Keratinocyte (primary cell): ENCODE measurements around the gene LMO7. TPM values are rescaled to one million over a fixed set of nuclear protein-coding genes. Genes with fewer than 3 reads are reported as not detected.

Experiments
- DNase-seq: peaks from one replicate; pipeline ENCODE4 v3.0.0-alpha.2; 2011; ENCODE audit warnings: low read depth, missing footprints, low spot score
- FAIRE-seq: peaks from 2 replicates; lab custom pipeline; 2011; peaks lifted over from hg19 to GRCh38; lab: Jason Lieb, UNC
- H2AFZ ChIP-seq: 2 replicates; pipeline ENCODE4 v1.6.0; 2012; ENCODE audit warnings: low read length, control low read depth, inconsistent platforms; ENCODE audit not compliant: control insufficient read depth
- H3K27ac ChIP-seq: 2 replicates; pipeline ENCODE4 v1.5.1; 2011; ENCODE audit warnings: low read length; ENCODE audit not compliant: control insufficient read depth, insufficient read depth
- H3K27me3 ChIP-seq: 3 replicates; pipeline ENCODE4 v1.6.0; 2011; ENCODE audit warnings: low read length; ENCODE audit not compliant: control insufficient read depth, insufficient read depth; ENCODE audit errors: extremely low read depth
- H3K36me3 ChIP-seq, 2 experiments: 2 replicates in 1 of 2; 3 replicates in 1 of 2; pipeline ENCODE4 v1.5.1; 2011; ENCODE audit warnings: low read length in 2 of 2, mild to moderate bottlenecking in 1 of 2; ENCODE audit not compliant: control insufficient read depth in 2 of 2, insufficient read depth in 2 of 2; ENCODE audit errors: extremely low read depth in 1 of 2
- H3K4me1 ChIP-seq: 3 replicates; pipeline ENCODE4 v1.5.1; 2011; ENCODE audit warnings: low read length; ENCODE audit not compliant: control insufficient read depth, insufficient read depth; ENCODE audit errors: extremely low read depth
- H3K4me2 ChIP-seq: 3 replicates; pipeline ENCODE4 v1.6.0; 2011; ENCODE audit warnings: low read depth, low read length; ENCODE audit not compliant: control insufficient read depth, insufficient read depth; ENCODE audit errors: extremely low read depth
- H3K4me3 ChIP-seq, 3 experiments: fragments of 200-600 bp in 1 of 3; sonication (generic) in 1 of 3; 2 replicates in 2 of 3; 3 replicates in 1 of 3; pipeline ENCODE4 v1.5.1; 2011 to 2016; ENCODE audit warnings: low read length in 3 of 3, mild to moderate bottlenecking in 3 of 3, control low read depth in 2 of 3, inconsistent platforms in 1 of 3, low read depth in 1 of 3, mixed read lengths in 1 of 3, mixed run types in 1 of 3, moderate library complexity in 1 of 3; ENCODE audit not compliant: control insufficient read depth in 2 of 3, insufficient read depth in 2 of 3; ENCODE audit errors: extremely low read depth in 1 of 3
- H3K79me2 ChIP-seq: 2 replicates; pipeline ENCODE4 v1.6.0; 2012; ENCODE audit warnings: low read length; ENCODE audit not compliant: control insufficient read depth, insufficient read depth
- H3K9ac ChIP-seq: 3 replicates; pipeline ENCODE4 v1.6.0; 2011; ENCODE audit warnings: low read length; ENCODE audit not compliant: control insufficient read depth, insufficient read depth; ENCODE audit errors: extremely low read depth
- H3K9me1 ChIP-seq: 3 replicates; pipeline ENCODE4 v1.6.0; 2011; ENCODE audit warnings: low read length; ENCODE audit not compliant: control insufficient read depth, insufficient read depth; ENCODE audit errors: extremely low read depth
- H3K9me3 ChIP-seq: 2 replicates; pipeline ENCODE4 v1.5.1; 2012; ENCODE audit warnings: low read depth, low read length; ENCODE audit not compliant: control insufficient read depth
- H4K20me1 ChIP-seq: 3 replicates; pipeline ENCODE4 v1.6.0; 2011; ENCODE audit warnings: low read length; ENCODE audit not compliant: control insufficient read depth, insufficient read depth; ENCODE audit errors: extremely low read depth
- EZH2 ChIP-seq: IDR thresholded peaks from one replicate; pipeline ENCODE4 v1.6.1; 2012; ENCODE audit warnings: inconsistent platforms, mild to moderate bottlenecking, low read length, moderate library complexity
- dilution Hi-C: fragments of 300-500 bp; cut with MboI; formaldehyde crosslinking; loops from one replicate; pipeline ENCODE4 v1.7.0; 2020; ENCODE audit warnings: low sequenced_read_pairs; ENCODE audit not compliant: extremely low pct_ligation_motif_present
- polyA plus RNA-seq, 5 experiments: library from polyadenylated mRNA; depleted of rRNA in 3 of 5; stranded (reverse) in 3 of 5; stranded (forward) in 1 of 5; unstranded in 1 of 5; fragments of >200 nt; gene quantifications; 1 replicate in 1 of 5; 2 replicates in 3 of 5; 3 replicates in 1 of 5; pipeline versions ENCODE4 v1.2.1 to v1.2.3, GENCODE V29; 2011 to 2012; ENCODE audit warnings: missing spikeins in 2 of 5, low read depth in 1 of 5, low replicate concordance in 1 of 5
- TF ChIP-seq, protein P1 (sequence below), 3 experiments: IDR thresholded peaks in 1 of 3; conservative IDR thresholded peaks in 1 of 3; optimal IDR thresholded peaks in 1 of 3; 2 replicates in 2 of 3; 3 replicates in 1 of 3; pipeline versions ENCODE3 to v1.5.1; 2011; ENCODE audit warnings: low read length in 3 of 3, mild to moderate bottlenecking in 3 of 3, moderate library complexity in 2 of 3, control low read depth in 1 of 3, inconsistent platforms in 1 of 3; ENCODE audit not compliant: insufficient read depth in 2 of 3; ENCODE audit errors: extremely low read depth in 1 of 3

Gene LMO7
- polyA plus RNA-seq, 1 donor (not counting 4 experiments of a cell fraction or from before 2014, with no cell fraction given) = 8.9 TPM

DNA sequence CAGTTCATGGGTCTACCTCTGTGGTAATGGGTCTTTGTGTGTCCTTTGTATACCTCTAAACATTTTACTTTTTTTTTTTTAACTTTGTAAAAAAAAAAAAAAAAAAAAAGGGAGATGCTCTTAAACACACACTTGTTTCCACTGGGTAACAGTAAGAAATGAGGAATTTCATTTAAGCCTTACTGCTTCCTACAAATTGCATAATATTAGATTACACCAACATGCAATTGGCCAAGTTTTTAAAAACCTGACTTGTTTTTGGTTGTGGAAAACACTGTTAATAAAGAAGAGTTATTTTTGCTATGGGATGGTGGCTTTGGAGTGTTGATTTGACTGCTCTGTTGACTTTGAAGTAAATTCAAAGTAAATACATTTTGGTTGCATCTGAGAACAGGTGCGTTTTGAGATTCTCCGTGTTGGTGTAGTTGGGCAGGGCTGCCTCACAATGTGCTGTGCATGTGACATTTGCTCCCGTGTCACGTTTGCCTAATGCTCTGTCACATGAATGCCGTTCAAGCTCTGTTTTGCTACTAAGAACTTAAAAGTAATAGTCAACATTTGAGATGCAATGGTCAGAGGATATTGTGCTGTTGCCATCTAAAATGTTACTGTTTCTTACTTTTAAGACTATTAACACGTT, 202.4 kb downstream of the LMO7 start:
- H3K9me1 ChIP-seq = no peaks in the 10 kb centered on the region
- H3K27ac ChIP-seq = no peak overlapping the region
- no peaks in the 10 kb centered on the region for H3K9me3 ChIP-seq
- peaks cover 0 to 6% of the 10 kb centered on the region in 2 experiments for H3K36me3 ChIP-seq
- no peak overlapping the region for H3K9ac ChIP-seq
- no peak overlapping the region for H3K4me3 ChIP-seq
- H4K20me1 ChIP-seq = no peaks in the 10 kb centered on the region
- no peaks in the 10 kb centered on the region for H3K27me3 ChIP-seq
- H3K4me1 ChIP-seq = no peaks in the 10 kb centered on the region
- dilution Hi-C loops = no loop called here
- DNase-seq (no peak), FAIRE-seq (no peak)
- H3K79me2 ChIP-seq = no peaks in the 10 kb centered on the region
- no peak for TF ChIP-seq EZH2
- H3K4me2 ChIP-seq = no peak overlapping the region
- no peak overlapping the region for H2AFZ ChIP-seq

DNA sequence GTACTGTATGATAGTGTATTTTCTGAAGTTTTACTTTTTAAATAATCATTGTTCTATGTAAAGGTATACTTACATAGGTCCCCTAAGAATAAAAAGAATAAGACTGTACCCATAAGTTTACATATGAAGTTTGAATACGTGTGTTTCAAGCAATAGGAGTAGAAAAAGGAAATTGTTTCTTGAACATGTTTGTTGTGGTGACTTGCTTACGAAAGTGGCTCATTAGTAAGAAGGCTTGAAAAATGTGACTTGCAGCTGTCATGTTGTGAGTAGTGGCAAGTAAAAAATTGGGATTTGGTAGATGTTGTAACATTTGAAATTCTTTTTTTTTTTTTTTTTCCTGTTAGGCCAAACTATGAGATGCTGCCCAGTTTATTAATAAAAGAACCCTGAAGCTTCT, 203.3 kb downstream of the LMO7 start:
- Histone ChIP-seq H3K79me2 (no peaks in the 10 kb centered on the region), H2AFZ (no peak overlapping the region), H3K4me1 (no peaks in the 10 kb centered on the region), H3K9me3 (no peaks in the 10 kb centered on the region), H3K4me3 (no peak overlapping the region), H3K27me3 (no peaks in the 10 kb centered on the region), H3K9ac (no peak overlapping the region), H3K4me2 (no peak overlapping the region), H3K27ac (no peak overlapping the region), H4K20me1 (no peaks in the 10 kb centered on the region), H3K9me1 (no peaks in the 10 kb centered on the region), H3K36me3 (peaks cover 0 to 6% of the 10 kb centered on the region in 2 experiments)
- DNase-seq (no peak), FAIRE-seq (no peak)
- dilution Hi-C loops = no loop called here
- TF ChIP-seq EZH2 = no peak
- TF ChIP-seq, protein P1, sequence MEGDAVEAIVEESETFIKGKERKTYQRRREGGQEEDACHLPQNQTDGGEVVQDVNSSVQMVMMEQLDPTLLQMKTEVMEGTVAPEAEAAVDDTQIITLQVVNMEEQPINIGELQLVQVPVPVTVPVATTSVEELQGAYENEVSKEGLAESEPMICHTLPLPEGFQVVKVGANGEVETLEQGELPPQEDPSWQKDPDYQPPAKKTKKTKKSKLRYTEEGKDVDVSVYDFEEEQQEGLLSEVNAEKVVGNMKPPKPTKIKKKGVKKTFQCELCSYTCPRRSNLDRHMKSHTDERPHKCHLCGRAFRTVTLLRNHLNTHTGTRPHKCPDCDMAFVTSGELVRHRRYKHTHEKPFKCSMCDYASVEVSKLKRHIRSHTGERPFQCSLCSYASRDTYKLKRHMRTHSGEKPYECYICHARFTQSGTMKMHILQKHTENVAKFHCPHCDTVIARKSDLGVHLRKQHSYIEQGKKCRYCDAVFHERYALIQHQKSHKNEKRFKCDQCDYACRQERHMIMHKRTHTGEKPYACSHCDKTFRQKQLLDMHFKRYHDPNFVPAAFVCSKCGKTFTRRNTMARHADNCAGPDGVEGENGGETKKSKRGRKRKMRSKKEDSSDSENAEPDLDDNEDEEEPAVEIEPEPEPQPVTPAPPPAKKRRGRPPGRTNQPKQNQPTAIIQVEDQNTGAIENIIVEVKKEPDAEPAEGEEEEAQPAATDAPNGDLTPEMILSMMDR (optimal IDR thresholded peaks at IDR 0.05 in 1 of 3, IDR thresholded peaks at IDR 0.05 in 1 of 3, conservative IDR thresholded peaks at IDR 0.05 in 1 of 3; ENCODE audit: extremely low read depth in 1 of 3, insufficient read depth in 2 of 3, low read length in 3 of 3) = no peak

DNA sequence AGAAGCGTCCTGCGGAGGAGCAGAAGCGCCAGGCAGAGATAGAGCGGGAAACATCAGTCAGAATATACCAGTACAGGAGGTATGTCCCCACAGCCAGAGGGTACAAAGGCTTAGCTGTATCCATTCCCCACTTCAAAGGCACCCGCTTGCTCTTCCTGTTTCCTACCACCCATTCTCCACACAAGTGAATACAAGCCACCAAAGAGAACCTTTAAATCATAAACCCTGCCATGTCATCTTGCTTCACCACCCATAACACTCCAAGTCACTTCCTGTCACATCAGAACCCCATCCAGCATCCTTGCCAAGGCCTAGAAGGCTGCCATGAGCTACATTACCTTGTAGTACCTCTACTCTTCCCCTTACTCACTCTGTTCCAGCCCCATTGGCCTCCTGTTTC, 205.8 kb downstream of the LMO7 start:
- Histone ChIP-seq H3K4me2 (no peak overlapping the region), H3K4me3 (no peak overlapping the region), H4K20me1 (no peaks in the 10 kb centered on the region), H3K27ac (no peak overlapping the region), H3K27me3 (no peaks in the 10 kb centered on the region), H3K9me1 (no peaks in the 10 kb centered on the region), H3K36me3 (peaks cover 0 to 6% of the 10 kb centered on the region in 2 experiments), H3K4me1 (no peaks in the 10 kb centered on the region), H2AFZ (no peak overlapping the region), H3K9me3 (no peaks in the 10 kb centered on the region), H3K79me2 (no peaks in the 10 kb centered on the region), H3K9ac (no peak overlapping the region)
- TF ChIP-seq, protein P1 (optimal IDR thresholded peaks at IDR 0.05 in 1 of 3, IDR thresholded peaks at IDR 0.05 in 1 of 3, conservative IDR thresholded peaks at IDR 0.05 in 1 of 3; ENCODE audit: extremely low read depth in 1 of 3, insufficient read depth in 2 of 3, low read length in 3 of 3) = no peak
- no peak for TF ChIP-seq EZH2
- FAIRE-seq (no peak), DNase-seq (no peak)
- dilution Hi-C loops = no loop called here
